SK-N-SH (cell line): ENCODE measurements around the gene DOHH.

Experiments
- CTCF ChIP-seq: fragments of 200-600 bp; sonication (generic); IDR thresholded peaks from 2 replicates; pipeline ENCODE4 v1.6.1; 2017; ENCODE audit warnings: antibody characterized with exemption, mild to moderate bottlenecking, moderate library complexity
- POLR2AphosphoS5 ChIP-seq: IDR thresholded peaks from 2 replicates; pipeline ENCODE4 v1.6.1; 2012; ENCODE audit warnings: low read depth, low read length
- RAD21 ChIP-seq: IDR thresholded peaks from 2 replicates; pipeline ENCODE4 v1.6.1; 2012; ENCODE audit warnings: mild to moderate bottlenecking, low read length
- REST ChIP-seq: IDR thresholded peaks from 2 replicates; pipeline ENCODE4 v1.6.1; 2012; ENCODE audit warnings: mild to moderate bottlenecking, low read depth, low read length, moderate library complexity
- SIN3A ChIP-seq: IDR thresholded peaks from 2 replicates; pipeline ENCODE4 v1.6.1; 2012; ENCODE audit warnings: low read depth, mild to moderate bottlenecking, low read length, moderate library complexity, borderline replicate concordance
- SMC3 ChIP-seq: IDR thresholded peaks from 2 replicates; pipeline ENCODE4 v1.6.1; 2012; ENCODE audit warnings: low read depth, low read length, improper control_type of control experiment
- TAF1 ChIP-seq: IDR thresholded peaks from 2 replicates; pipeline ENCODE4 v1.6.1; 2012; ENCODE audit warnings: low read depth, mild to moderate bottlenecking, low read length, moderate library complexity, borderline replicate concordance
- USF2 ChIP-seq: fragments of 150-350 bp; IDR thresholded peaks from 2 replicates; pipeline ENCODE4 v1.6.1; 2017; ENCODE audit warnings: antibody characterized with exemption, low read length, low read depth, borderline replicate concordance
- YY1 ChIP-seq: IDR thresholded peaks from 2 replicates; pipeline ENCODE4 v1.4.0; 2012; ENCODE audit warnings: low read depth, mild to moderate bottlenecking

GRCh38 chr19:3459965-3460582 lies 40.4 kb downstream of the DOHH start:
- no peak for TF ChIP-seq REST
- TF ChIP-seq USF2 = no peak
- TF ChIP-seq YY1 = no peak
- no peak for TF ChIP-seq POLR2AphosphoS5
- no peak for TF ChIP-seq RAD21
- TF ChIP-seq CTCF = no peak
- TF ChIP-seq SIN3A = no peak
- no peak for TF ChIP-seq TAF1
- no peak for TF ChIP-seq SMC3
